IMR-90 (cell line): Measurements from ENCODE around the gene SH2B3. TPM values are rescaled to one million over a fixed set of nuclear protein-coding genes. Genes with fewer than 3 reads are reported as not detected.
"Not testable (repeated sequence)": the region's sequence is repeated elsewhere in the genome, so short reads cannot be mapped to it uniquely, and the experiment has no call there.

Source experiments
- ATAC-seq: fragments of 200-7000 bp; cut with Tn5 transposase; 2 replicates; pipeline ENCODE4 v1.9.1; 2020; ENCODE audit warnings: low read depth, mild to moderate bottlenecking, moderate library complexity
- BruUV-seq: library from RNA; stranded (reverse); fragments of 400-500 nt; replicated peaks from 2 replicates; lab custom pipeline; 2021; lab: Mats Ljungman, UMichigan
- CTCF ChIA-PET: fragments of 300-600 bp; formaldehyde crosslinking; extraction: SDS; loops from one replicate; lab custom pipeline; 2021; ENCODE audit warnings: antibody characterized with exemption; lab: Yijun Ruan, JAX
- POLR2A ChIA-PET: fragments of 300-600 bp; sonication (Branson Sonifier 250); formaldehyde crosslinking; loops from one replicate; lab custom pipeline; 2022; ENCODE audit warnings: antibody characterized with exemption; ENCODE audit not compliant: unreplicated experiment; lab: Charles Lee
- DNase-seq: peaks from one replicate; pipeline ENCODE4 v3.0.0; 2013
- H2AFZ ChIP-seq: replicated peaks from 2 replicates; pipeline ENCODE3; 2013; ENCODE audit warnings: low read length, mild to moderate bottlenecking; ENCODE audit not compliant: poor library complexity
- H2AK5ac ChIP-seq: 2 replicates; pipeline ENCODE4 v1.6.1; 2013; ENCODE audit warnings: low read depth, low read length, inconsistent platforms
- H2AK9ac ChIP-seq: replicated peaks from 2 replicates; pipeline ENCODE3; 2013; ENCODE audit warnings: mild to moderate bottlenecking, low read depth, low read length, moderate library complexity; ENCODE audit not compliant: poor library complexity
- H2BK120ac ChIP-seq: 2 replicates; pipeline ENCODE4 v1.6.1; 2013; ENCODE audit warnings: low read depth, low read length, inconsistent platforms
- H2BK15ac ChIP-seq: 3 replicates; pipeline ENCODE4 v1.6.1; 2013; ENCODE audit warnings: low read depth, low read length, inconsistent platforms
- H2BK20ac ChIP-seq: 2 replicates; pipeline ENCODE4 v1.6.1; 2013; ENCODE audit warnings: low read depth, mild to moderate bottlenecking, inconsistent platforms, low read length, moderate library complexity
- H2BK5ac ChIP-seq: 2 replicates; pipeline ENCODE4 v1.6.1; 2013; ENCODE audit warnings: mild to moderate bottlenecking, low read depth, low read length, inconsistent platforms; ENCODE audit not compliant: poor library complexity, severe bottlenecking
- H3K14ac ChIP-seq: replicated peaks from 2 replicates; pipeline ENCODE4 v1.6.1; 2013; ENCODE audit warnings: low read depth, low read length, inconsistent platforms
- H3K18ac ChIP-seq: 2 replicates; pipeline ENCODE4 v1.6.1; 2013; ENCODE audit warnings: low read depth, low read length, control low read depth
- H3K23ac ChIP-seq: 2 replicates; pipeline ENCODE4 v1.6.1; 2013; ENCODE audit warnings: low read depth, low read length, inconsistent platforms
- H3K27ac ChIP-seq: 2 replicates; pipeline ENCODE4 v1.5.1; 2013; ENCODE audit warnings: mild to moderate bottlenecking, control low read depth, low read length; ENCODE audit not compliant: insufficient read depth
- H3K27me3 ChIP-seq: 2 replicates; pipeline ENCODE4 v1.6.1; 2013; ENCODE audit warnings: low read length; ENCODE audit not compliant: control insufficient read depth, insufficient read depth
- H3K36me3 ChIP-seq: 2 replicates; pipeline ENCODE4 v1.6.1; 2013; ENCODE audit warnings: low read length, mixed read lengths; ENCODE audit not compliant: control insufficient read depth, insufficient read depth
- H3K4ac ChIP-seq: 2 replicates; pipeline ENCODE4 v1.6.1; 2013; ENCODE audit warnings: low read depth, low read length, inconsistent platforms
- H3K4me1 ChIP-seq: 2 replicates; pipeline ENCODE4 v1.6.1; 2013; ENCODE audit warnings: low read length, mixed read lengths; ENCODE audit not compliant: control insufficient read depth, insufficient read depth
- H3K4me2 ChIP-seq: 2 replicates; pipeline ENCODE4 v1.6.1; 2013; ENCODE audit warnings: low read depth, mild to moderate bottlenecking, control low read depth, low read length, moderate library complexity
- H3K4me3 ChIP-seq: 2 replicates; pipeline ENCODE4 v1.5.1; 2013; ENCODE audit warnings: low read depth, mild to moderate bottlenecking, control low read depth, low read length, moderate library complexity; ENCODE audit not compliant: insufficient read depth
- H3K56ac ChIP-seq: 2 replicates; pipeline ENCODE4 v1.6.1; 2013; ENCODE audit warnings: low read length, inconsistent platforms; ENCODE audit not compliant: insufficient read depth; ENCODE audit errors: extremely low read depth
- H3K79me1 ChIP-seq, 2 experiments: 2 replicates each; pipeline ENCODE4 v1.6.1; 2013; ENCODE audit warnings: low read length in 2 of 2, inconsistent platforms in 1 of 2, low read depth in 1 of 2
- H3K9ac ChIP-seq: 2 replicates; pipeline ENCODE4 v1.6.1; 2013; ENCODE audit warnings: low read depth, low read length, control low read depth
- H3K9me1 ChIP-seq: 2 replicates; pipeline ENCODE4 v1.6.1; 2013; ENCODE audit warnings: low read length, inconsistent platforms; ENCODE audit not compliant: insufficient read depth
- H3K9me3 ChIP-seq: 2 replicates; pipeline ENCODE4 v1.6.1; 2013; ENCODE audit warnings: low read length; ENCODE audit not compliant: control insufficient read depth, insufficient read depth
- H4K20me1 ChIP-seq: 2 replicates; pipeline ENCODE4 v1.6.1; 2013; ENCODE audit warnings: low read length, inconsistent platforms; ENCODE audit not compliant: insufficient read depth
- H4K5ac ChIP-seq: 2 replicates; pipeline ENCODE4 v1.6.1; 2013; ENCODE audit warnings: mild to moderate bottlenecking, low read depth, low read length, control low read depth
- H4K8ac ChIP-seq, 2 experiments: 2 replicates each; pipeline ENCODE4 v1.6.1; 2013; ENCODE audit warnings: low read depth in 2 of 2, low read length in 2 of 2, control low read depth in 1 of 2, inconsistent platforms in 1 of 2
- H4K91ac ChIP-seq: 2 replicates; pipeline ENCODE4 v1.6.1; 2013; ENCODE audit warnings: low read depth, low read length, inconsistent platforms; ENCODE audit not compliant: insufficient read depth
- CEBPB ChIP-seq: IDR thresholded peaks from 2 replicates; pipeline ENCODE4 v1.6.1; 2012; ENCODE audit warnings: low read depth, low read length, improper control_type of control experiment
- WGBS, 2 experiments: methylation state at CpG; one replicate each; pipeline versions ENCODE4 v1.1.5 to v1.1.7; 2013; ENCODE audit warnings: missing lambda C conversion rate in 2 of 2; ENCODE audit not compliant: insufficient read length in 1 of 2; ENCODE audit errors: extremely low coverage in 2 of 2; 5-methylcytosine and 5-hydroxymethylcytosine counted together
- dilution Hi-C: fragments of 300-500 bp; cut with HindIII; formaldehyde crosslinking; loops from one replicate; pipeline ENCODE4 v1.14.3; 2018; ENCODE audit warnings: low sequenced_read_pairs; ENCODE audit not compliant: unreplicated experiment
- in situ Hi-C: fragments of 300-500 bp; cut with MboI; formaldehyde crosslinking; loops from 3 replicates; pipeline ENCODE4 v1.14.3; 2019; ENCODE audit warnings: low sequenced_read_pairs, inconsistent platforms, mixed read lengths
- intact Hi-C: fragments of 100-400 bp; cut with micrococcal nuclease; formaldehyde crosslinking; loops from 2 replicates; pipeline ENCODE4 v1.10.0; 2022
- polyA plus RNA-seq, 3 experiments: library from polyadenylated mRNA; depleted of rRNA; stranded (reverse); fragments of >200 nt; gene quantifications; 2 replicates each; pipeline ENCODE4 v1.2.3, GENCODE V29; 2012; ENCODE audit warnings: low replicate concordance in 1 of 3
- total RNA-seq: library from RNA; depleted of rRNA; stranded (reverse); fragments of >200 nt; gene quantifications from 2 replicates; pipeline ENCODE4 v1.2.3, GENCODE V29; 2012

SH2B3 gene
- total and polyA plus RNA-seq, 2 of the 4 experiments (the other 2 are of a cell fraction): 9.3 to 20.2 TPM

DNA sequence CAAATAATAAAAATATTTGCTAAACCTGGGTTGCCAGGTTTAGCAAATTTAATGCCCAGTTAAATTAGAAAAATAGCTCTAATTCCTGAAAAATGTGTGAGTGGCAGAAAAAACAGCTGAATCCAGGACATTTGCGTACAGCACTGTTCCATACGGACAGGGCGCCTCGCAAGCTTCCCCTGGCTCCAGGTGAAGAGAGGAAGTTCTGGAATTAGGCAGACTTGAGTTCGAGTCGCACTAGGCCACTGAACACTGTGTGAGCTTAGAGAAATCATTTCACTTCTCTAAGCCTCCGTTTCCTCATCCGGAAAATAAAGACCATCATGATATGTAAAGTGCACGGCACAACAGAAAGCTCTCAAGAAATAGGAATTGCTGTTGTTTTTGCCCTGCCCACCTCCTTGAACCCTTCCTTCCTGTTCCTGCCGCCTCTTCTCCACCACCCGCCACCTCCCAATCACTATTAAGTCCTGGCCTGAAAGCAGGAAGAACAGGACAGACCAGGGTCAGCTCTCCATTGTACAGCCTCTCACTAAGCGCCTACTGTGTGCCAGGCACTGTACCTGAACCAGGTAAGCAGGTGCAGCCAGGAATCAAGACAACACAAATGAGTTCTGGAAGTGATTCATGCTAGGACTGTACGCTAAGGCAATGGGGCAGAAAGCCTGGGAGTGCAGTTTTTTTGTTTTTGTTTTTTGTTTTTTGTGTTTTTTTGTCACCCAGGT lies 36.1 kb upstream of the SH2B3 start:
- Histone ChIP-seq H3K27me3 (no peaks in the 10 kb centered on the region), H3K4me3 (peak overlapping the region; percentile 71), H3K14ac (0 out of 2 replicates have a peak overlapping the region, but pooled peaks have one; percentile 82), H3K9me3 (no peaks in the 10 kb centered on the region), H3K23ac (peak overlapping the region; percentile 52; the same call in 1 of the 2 replicates), H3K9me1 (no peaks in the 10 kb centered on the region; the same call in 1 of the 2 replicates), H3K18ac (no peak overlapping the region), H3K4me2 (peak overlapping the region; percentile 94), H2AK5ac (no peak overlapping the region), H3K27ac (no peak overlapping the region), H3K4ac (no peak overlapping the region), H4K8ac (peak overlapping the region; percentile 22 to 87; a peak in 3 of 4 replicates), H3K36me3 (peaks cover 9% of the 10 kb centered on the region), H2BK120ac (no peak overlapping the region; the same call in 1 of the 2 replicates), H3K79me1 (peaks cover 11 to 30% of the 10 kb centered on the region in 2 experiments; a peak in 3 of 4 replicates), H3K9ac (peak overlapping the region; percentile 82; the same call in 1 of the 2 replicates), H3K4me1 (peaks cover 2% of the 10 kb centered on the region), H4K20me1 (no peaks in the 10 kb centered on the region), H2BK5ac (no peak overlapping the region), H3K56ac (no peak overlapping the region), H2BK15ac (no peak overlapping the region), H2AFZ (peak overlapping the region; percentile 99), H4K5ac (peak overlapping the region; percentile 79), H4K91ac (no peak overlapping the region), H2BK20ac (no peak overlapping the region), H2AK9ac (peak overlapping the region; percentile 9)
- ATAC-seq: no peak
- dilution Hi-C loops: no loop called here
- ChIA-PET POLR2A (no interaction called here), CTCF (interaction anchor here (0.9 to 1.2 kb wide), 2 partner anchors 16 to 27 kb away, joined by 3 to 6 read pairs; no protein-coding TSS in a partner anchor)
- DNase-seq: no peak
- BruUV-seq: no TSS peak
- in situ Hi-C loops: no loop called here
- no peak for TF ChIP-seq CEBPB
- 88% methylated on average over 7 of the region's 13 CpGs; no CpG with 5 or more reads in 1 of the 2 experiments for WGBS, 2 experiments
- intact Hi-C loops: no loop called here

DNA sequence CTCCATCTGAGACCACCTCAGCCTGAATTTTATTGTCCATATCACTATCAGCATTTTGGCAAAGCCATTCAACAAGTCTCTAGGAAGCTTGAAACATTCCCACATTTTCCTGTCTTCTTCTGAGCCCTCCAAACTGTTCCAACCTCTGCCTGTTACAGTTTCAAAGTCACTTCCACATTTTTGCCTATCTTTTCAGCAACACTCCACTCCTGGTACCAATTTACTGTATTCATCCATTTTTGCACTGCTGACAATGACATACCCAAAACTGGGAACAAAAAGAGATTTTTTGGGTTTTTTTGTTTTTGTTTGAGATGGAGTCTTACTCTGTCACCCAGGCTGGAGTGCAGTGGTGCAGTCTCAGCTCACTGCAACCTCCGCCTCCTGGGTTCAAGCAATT lies 32.5 kb upstream of the SH2B3 start:
- no CpG with 5 or more reads among the region's 1 CpG for WGBS, 2 experiments
- H2BK120ac ChIP-seq, H2BK5ac ChIP-seq, H3K56ac ChIP-seq, H3K9me3 ChIP-seq, H2AFZ ChIP-seq, H3K9me1 ChIP-seq, H3K79me1 ChIP-seq, H4K8ac ChIP-seq, DNase-seq, H2AK9ac ChIP-seq, H3K27ac ChIP-seq, H3K14ac ChIP-seq, H2BK15ac ChIP-seq, H3K4ac ChIP-seq, H3K36me3 ChIP-seq, POLR2A ChIA-PET, H3K4me2 ChIP-seq, CTCF ChIA-PET, H4K91ac ChIP-seq, intact Hi-C loops, BruUV-seq, H3K27me3 ChIP-seq, H2BK20ac ChIP-seq, in situ Hi-C loops, H3K23ac ChIP-seq, H3K9ac ChIP-seq, ATAC-seq, H2AK5ac ChIP-seq, H3K4me1 ChIP-seq, H3K4me3 ChIP-seq, H4K5ac ChIP-seq, H4K20me1 ChIP-seq, H3K18ac ChIP-seq, dilution Hi-C loops: not testable (repeated sequence)
